DLD1 (cell line): ENCODE data around the gene SPATS1.

Source experiments
- in situ Hi-C: cut with HindIII; loops from 2 replicates; pipeline ENCODE4 v1.10.0; 2017; ENCODE audit warnings: low sequenced_read_pairs

SPATS1 gene

GRCh38 chr6:44386364-44386928 is 44.0 kb downstream of the SPATS1 start:
- in situ Hi-C loops: no loop called here

GRCh38 chr6:44386929-44387345 is 44.5 kb downstream of the SPATS1 start:
- in situ Hi-C loops: no loop called here

- in situ Hi-C loops: no loop called here
These were observed 45.1 kb downstream of the SPATS1 start, which contains the start of gene CDC5L for GRCh38 chr6:44387346-44388134. Gene CDC5L (plus strand): TSS chr6:44387706. CDS start chr6:44387824, 118 bp downstream.

GRCh38 chr6:44388135-44388487 is 45.7 kb downstream of the SPATS1 start:
- in situ Hi-C loops: no loop called here

- in situ Hi-C loops: no loop called here
These were observed 46.4 kb downstream of the SPATS1 start for GRCh38 chr6:44388887-44389286.

- in situ Hi-C loops: no loop called here
These were observed 47.8 kb downstream of the SPATS1 start for GRCh38 chr6:44390158-44390683.
